GM12801 (cell line): ENCODE data around the gene BEST4.

ENCODE experiments used
- TF ChIP-seq, protein P1 (sequence below): IDR thresholded peaks from one replicate; pipeline ENCODE4 v1.5.1; 2011; ENCODE audit warnings: control low read depth; ENCODE audit not compliant: insufficient read length; ENCODE audit errors: extremely low read depth

Gene BEST4

DNA sequence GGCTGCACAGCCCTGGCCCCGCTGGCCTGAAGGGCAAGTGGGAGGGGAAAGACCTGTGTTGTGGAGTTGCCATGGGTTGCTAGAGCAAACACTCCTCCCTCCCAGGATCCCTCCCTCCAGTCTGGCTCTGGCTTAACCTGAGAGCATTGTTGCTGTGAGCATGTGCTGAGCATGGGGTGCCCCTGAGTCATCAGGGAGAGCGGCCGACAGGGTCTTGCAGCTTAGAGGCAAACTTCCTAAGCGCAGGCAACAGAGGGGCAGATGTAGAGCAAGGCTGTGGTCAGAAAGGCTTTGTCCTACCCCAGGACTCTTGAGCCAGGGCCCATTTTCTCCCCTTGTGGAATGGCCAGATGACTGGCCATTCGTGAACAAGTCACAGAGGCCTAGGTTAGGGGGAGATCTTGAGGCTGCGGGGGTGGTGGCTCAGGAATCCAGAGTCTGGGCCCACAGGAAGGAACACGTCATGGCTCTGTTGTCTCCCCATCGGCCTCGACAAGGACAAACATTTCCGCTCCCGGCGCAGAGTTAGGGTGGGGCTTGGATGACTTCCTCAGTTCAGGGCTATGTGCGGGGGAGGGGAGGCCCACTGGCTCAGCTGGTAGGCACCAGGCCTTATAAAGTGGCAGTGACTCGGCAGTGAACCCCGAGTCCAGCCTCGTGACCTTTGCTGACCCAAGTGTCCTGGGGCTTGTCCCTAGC is 19.5 kb upstream of the BEST4 start:
- TF ChIP-seq, protein P1, sequence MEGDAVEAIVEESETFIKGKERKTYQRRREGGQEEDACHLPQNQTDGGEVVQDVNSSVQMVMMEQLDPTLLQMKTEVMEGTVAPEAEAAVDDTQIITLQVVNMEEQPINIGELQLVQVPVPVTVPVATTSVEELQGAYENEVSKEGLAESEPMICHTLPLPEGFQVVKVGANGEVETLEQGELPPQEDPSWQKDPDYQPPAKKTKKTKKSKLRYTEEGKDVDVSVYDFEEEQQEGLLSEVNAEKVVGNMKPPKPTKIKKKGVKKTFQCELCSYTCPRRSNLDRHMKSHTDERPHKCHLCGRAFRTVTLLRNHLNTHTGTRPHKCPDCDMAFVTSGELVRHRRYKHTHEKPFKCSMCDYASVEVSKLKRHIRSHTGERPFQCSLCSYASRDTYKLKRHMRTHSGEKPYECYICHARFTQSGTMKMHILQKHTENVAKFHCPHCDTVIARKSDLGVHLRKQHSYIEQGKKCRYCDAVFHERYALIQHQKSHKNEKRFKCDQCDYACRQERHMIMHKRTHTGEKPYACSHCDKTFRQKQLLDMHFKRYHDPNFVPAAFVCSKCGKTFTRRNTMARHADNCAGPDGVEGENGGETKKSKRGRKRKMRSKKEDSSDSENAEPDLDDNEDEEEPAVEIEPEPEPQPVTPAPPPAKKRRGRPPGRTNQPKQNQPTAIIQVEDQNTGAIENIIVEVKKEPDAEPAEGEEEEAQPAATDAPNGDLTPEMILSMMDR = no peak

DNA sequence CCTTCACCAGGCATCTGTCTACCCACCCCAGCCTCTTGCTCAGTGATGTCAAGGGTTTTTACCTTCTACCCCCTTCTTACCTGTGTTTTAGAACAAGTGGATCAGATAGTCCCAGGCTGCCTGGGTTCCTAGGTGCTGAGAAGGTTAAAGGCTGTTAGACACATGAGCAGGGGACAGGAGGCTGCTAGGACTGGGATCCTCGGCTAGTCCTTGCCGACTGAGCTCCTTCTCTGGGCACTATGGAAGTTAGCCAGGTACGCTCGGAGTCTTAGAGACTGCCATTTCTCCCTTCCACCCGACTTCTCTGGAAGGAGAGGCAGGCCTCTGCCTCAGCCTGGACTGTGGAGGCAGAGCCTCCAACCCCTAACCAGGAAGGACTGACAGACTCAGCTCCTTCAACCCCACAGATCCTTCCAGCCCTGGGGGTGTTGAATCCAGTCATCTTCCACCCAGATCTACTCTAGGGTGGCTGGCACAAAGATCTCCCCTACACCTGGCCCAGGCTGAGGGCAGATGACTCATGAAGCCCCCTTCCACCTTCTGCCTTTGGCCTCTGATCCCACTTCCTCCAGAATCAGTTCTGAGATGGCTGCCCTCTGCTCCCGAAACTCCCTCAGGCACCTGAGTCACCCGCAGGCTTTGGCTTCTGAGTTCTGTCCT is 18.9 kb upstream of the BEST4 start, which contains the start of gene DYNLT4:
Gene DYNLT4 (minus strand): TSS at position 648 of the 660 bp plus-strand sequence. CDS start 683 bp downstream, outside the sequence.
- TF ChIP-seq, protein P1 = no peak

DNA sequence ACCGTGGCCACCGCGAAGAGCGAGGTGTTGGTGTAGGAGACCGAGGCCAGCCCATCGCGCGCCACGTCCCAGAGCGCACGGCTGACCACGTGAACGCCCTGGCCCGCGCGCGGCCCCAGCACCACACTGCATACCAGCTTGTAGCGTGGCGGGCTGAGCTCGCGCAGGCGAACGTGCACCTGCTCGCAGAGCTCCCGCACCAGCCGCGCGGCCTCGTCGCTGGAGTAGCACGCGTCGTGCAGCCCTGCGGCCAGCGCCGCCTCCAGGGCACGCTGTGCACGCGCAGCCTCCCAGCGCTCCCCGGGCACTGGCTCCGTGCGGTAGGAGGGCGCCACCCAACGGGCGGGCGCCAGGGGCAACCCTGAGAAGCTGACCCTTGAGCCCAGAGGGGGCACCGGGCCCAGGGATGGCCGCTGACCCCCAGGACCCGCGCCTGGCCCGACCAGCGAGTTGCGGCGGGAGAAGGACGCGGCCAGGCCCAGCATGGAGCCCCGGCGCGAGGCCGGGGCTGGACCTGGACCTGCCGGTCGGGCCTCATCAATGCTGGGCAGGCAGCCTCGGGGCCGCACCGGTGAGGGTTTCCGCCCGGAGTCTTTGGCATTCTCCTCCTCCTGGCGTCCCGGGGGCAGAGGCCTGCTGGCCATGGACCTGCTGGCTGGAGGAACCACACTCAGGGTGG is 18.2 kb upstream of the BEST4 start:
- TF ChIP-seq, protein P1 = no peak

DNA sequence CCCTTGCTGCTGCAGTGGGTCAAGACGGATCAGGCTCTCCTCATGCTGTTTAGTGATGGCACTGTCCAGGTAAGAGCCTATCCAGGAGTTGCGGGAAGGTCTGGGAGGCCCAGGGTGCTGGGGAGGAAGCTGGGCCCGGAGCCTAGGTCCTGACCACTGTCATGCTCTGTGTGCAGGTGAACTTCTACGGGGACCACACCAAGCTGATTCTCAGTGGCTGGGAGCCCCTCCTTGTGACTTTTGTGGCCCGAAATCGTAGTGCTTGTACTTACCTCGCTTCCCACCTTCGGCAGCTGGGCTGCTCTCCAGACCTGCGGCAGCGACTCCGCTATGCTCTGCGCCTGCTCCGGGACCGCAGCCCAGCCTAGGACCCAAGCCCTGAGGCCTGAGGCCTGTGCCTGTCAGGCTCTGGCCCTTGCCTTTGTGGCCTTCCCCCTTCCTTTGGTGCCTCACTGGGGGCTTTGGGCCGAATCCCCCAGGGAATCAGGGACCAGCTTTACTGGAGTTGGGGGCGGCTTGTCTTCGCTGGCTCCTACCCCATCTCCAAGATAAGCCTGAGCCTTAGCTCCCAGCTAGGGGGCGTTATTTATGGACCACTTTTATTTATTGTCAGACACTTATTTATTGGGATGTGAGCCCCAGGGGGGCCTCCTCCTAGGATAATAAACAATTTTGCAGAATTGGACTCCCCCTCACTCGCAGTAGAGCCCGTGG is 17.5 kb upstream of the BEST4 start:
- TF ChIP-seq, protein P1 = no peak

DNA sequence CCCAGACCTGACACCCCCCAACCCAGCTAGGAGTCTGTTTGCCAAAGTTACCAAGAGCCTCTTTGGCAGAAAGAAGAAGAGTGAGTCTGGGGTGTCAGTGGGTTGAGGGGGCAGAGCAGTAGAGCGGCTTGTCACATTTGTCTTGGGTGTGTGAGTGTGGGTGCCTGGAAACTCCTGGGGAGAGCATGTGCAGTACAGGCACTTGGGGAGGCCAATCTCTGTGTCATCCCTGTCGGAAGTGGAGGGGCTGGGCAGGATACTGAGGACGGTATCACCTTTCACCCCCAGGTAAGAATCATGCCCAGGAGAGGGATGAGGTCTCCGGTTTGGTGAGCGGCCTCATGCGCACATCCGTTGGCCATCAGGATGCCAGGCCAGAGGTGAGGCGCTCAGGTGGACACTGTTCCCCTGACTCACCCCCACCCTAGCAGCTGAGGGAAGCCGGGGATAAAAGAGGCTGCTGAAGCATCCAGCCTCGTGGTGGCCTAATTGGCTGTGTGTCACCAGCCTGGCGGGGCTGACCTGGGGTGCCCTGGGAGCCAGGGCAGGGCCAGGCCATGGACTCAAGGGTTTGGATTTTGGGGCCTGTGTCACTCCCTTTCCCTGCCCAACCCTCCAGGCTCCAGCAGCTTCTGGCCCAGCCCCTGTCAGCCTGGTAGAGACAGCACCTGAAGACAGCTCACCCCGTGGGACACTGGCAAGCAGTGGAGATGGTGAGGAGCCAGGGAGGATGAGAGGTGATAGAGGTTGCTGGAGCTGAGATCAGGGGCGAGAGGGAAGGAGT is 15.5 kb upstream of the BEST4 start:
- TF ChIP-seq, protein P1 = no peak

DNA sequence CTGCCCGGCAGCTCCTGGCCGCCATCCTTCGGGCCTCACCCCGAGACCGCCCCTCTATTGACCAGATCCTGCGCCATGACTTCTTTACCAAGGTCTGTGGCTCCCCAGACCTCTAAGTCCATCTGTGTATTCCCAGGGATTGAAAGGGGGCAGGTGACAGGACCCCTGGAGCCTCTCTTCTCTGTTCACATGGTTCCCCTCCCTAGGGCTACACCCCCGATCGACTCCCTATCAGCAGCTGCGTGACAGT is 15.0 kb upstream of the BEST4 start:
- TF ChIP-seq, protein P1 = no peak
